OCI-LY3 (cell line): ENCODE results near the gene HOXC5.

Experiments
- H2AFZ ChIP-seq: fragments of 200-600, 300-600 bp; shearing (Covaris generic); 2 replicates; pipeline ENCODE4 v1.6.0; 2014; ENCODE audit warnings: antibody characterized with exemption, low read depth, low read length
- H3K27ac ChIP-seq: fragments of 200-600, 300-600 bp; sonication (generic); 2 replicates; pipeline ENCODE4 v1.5.1; 2014; ENCODE audit warnings: mild to moderate bottlenecking, low read length, moderate library complexity, mixed read lengths
- H3K27me3 ChIP-seq: fragments of 200-600, 300-600 bp; sonication (generic); 2 replicates; pipeline ENCODE4 v1.6.1; 2014; ENCODE audit warnings: low read depth, low read length, mixed read lengths
- H3K36me3 ChIP-seq: fragments of 200-600, 300-600 bp; sonication (generic); replicated peaks from 2 replicates; pipeline ENCODE3; 2014; ENCODE audit warnings: low read depth, low read length, mixed read lengths
- H3K4me1 ChIP-seq: fragments of 300-600, 200-600 bp; sonication (generic); 2 replicates; pipeline ENCODE4 v1.6.1; 2014; ENCODE audit warnings: low read length, mixed read lengths
- H3K4me2 ChIP-seq: fragments of 200-600, 300-600 bp; sonication (generic); 2 replicates; pipeline ENCODE4 v1.6.1; 2014; ENCODE audit warnings: low read length, mixed read lengths
- H3K4me3 ChIP-seq: fragments of 300-600, 200-600 bp; sonication (generic); 2 replicates; pipeline ENCODE4 v1.5.1; 2014; ENCODE audit warnings: antibody characterized with exemption, mild to moderate bottlenecking, low read length, moderate library complexity
- H3K79me2 ChIP-seq: fragments of 300-600, 200-600 bp; shearing (Covaris generic); 2 replicates; pipeline ENCODE4 v1.6.1; 2014; ENCODE audit warnings: mild to moderate bottlenecking, low read length, mixed read lengths
- H3K9ac ChIP-seq: fragments of 300-600, 200-600 bp; shearing (Covaris generic); 2 replicates; pipeline ENCODE4 v1.6.0; 2014; ENCODE audit warnings: mild to moderate bottlenecking, low read length, moderate library complexity
- H3K9me3 ChIP-seq: fragments of 200-600, 300-600 bp; shearing (Covaris generic); 2 replicates; pipeline ENCODE4 v1.6.1; 2014; ENCODE audit warnings: low read length, mixed read lengths; ENCODE audit not compliant: insufficient read depth
- H4K20me1 ChIP-seq: fragments of 200-600, 300-600 bp; sonication (generic); 2 replicates; pipeline ENCODE4 v1.6.1; 2016; ENCODE audit warnings: low read length, mixed read lengths; ENCODE audit not compliant: insufficient read depth
- CTCF ChIP-seq: fragments of 200-600, 300-600 bp; sonication (generic); IDR thresholded peaks from 2 replicates; pipeline ENCODE4 v1.5.1; 2014; ENCODE audit warnings: antibody characterized with exemption, low read length, low read depth
- EZH2phosphoT487 ChIP-seq: fragments of 200-600 bp; shearing (Covaris generic); IDR thresholded peaks from 2 replicates; pipeline ENCODE4 v1.6.1; 2018; ENCODE audit warnings: antibody characterized with exemption, mixed run types, low read depth

HOXC5 gene

GRCh38 chr12:54014377-54015017 is 18.4 kb upstream of the HOXC5 start:
- H3K27me3 ChIP-seq, result peaks cover 32% of the 10 kb centered on the region
- H3K9ac ChIP-seq, result no peak overlapping the region
- H3K27ac ChIP-seq, result no peak overlapping the region
- H3K4me2 ChIP-seq, result no peak overlapping the region
- peaks cover 25% of the 10 kb centered on the region for H3K4me1 ChIP-seq
- no peaks in the 10 kb centered on the region for H3K36me3 ChIP-seq
- no peak overlapping the region for H3K4me3 ChIP-seq
- H4K20me1 ChIP-seq, result no peaks in the 10 kb centered on the region
- TF ChIP-seq CTCF, result no peak
- TF ChIP-seq EZH2phosphoT487, result no peak
- H3K9me3 ChIP-seq, result no peaks in the 10 kb centered on the region
- no peak overlapping the region for H2AFZ ChIP-seq
- no peaks in the 10 kb centered on the region for H3K79me2 ChIP-seq

- H4K20me1 ChIP-seq, result no peaks in the 10 kb centered on the region
- no peak overlapping the region for H3K9ac ChIP-seq
- no peak overlapping the region for H3K27ac ChIP-seq
- no peak for TF ChIP-seq CTCF
- no peak for TF ChIP-seq EZH2phosphoT487
- no peak overlapping the region for H2AFZ ChIP-seq
- no peaks in the 10 kb centered on the region for H3K79me2 ChIP-seq
- H3K4me1 ChIP-seq, result peaks cover 25% of the 10 kb centered on the region
- H3K9me3 ChIP-seq, result no peaks in the 10 kb centered on the region
- H3K4me3 ChIP-seq, result no peak overlapping the region
- H3K4me2 ChIP-seq, result no peak overlapping the region
- no peaks in the 10 kb centered on the region for H3K36me3 ChIP-seq
- H3K27me3 ChIP-seq, result peaks cover 24% of the 10 kb centered on the region
These were observed 17.6 kb upstream of the HOXC5 start for GRCh38 chr12:54015018-54015931.

GRCh38 chr12:54016051-54016450 is 16.8 kb upstream of the HOXC5 start:
- Histone ChIP-seq H3K4me3 (no peak overlapping the region), H2AFZ (no peak overlapping the region), H3K9me3 (no peaks in the 10 kb centered on the region), H3K9ac (no peak overlapping the region), H3K27me3 (peaks cover 16% of the 10 kb centered on the region; the same call in 1 of the 2 replicates), H3K79me2 (no peaks in the 10 kb centered on the region), H3K4me2 (no peak overlapping the region), H3K36me3 (no peaks in the 10 kb centered on the region), H4K20me1 (no peaks in the 10 kb centered on the region), H3K4me1 (peaks cover 28% of the 10 kb centered on the region), H3K27ac (no peak overlapping the region)
- TF ChIP-seq EZH2phosphoT487, result no peak
- TF ChIP-seq CTCF, result no peak

DNA sequence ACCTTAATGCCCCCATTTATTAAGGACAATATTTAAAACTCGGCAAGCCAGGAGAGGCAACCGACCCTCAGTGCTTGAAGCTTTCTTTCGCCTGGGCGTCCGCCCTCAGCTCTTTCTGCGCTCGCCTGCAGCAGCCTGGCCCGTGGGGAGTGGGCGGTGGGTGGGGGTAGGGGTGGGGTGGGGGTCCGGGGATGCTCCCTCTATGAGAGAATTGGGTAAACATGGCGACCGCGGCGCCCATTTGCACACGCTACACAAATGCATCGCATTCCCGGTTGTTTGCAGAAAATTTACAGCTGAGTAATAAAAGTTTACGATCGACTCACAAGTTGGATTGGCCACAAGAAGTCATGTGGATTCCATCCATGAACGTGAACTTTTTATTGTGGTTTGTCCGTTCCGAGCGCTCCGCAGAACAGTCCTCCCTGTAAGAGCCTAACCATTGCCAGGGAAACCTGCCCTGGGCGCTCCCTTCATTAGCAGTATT is 16.3 kb upstream of the HOXC5 start:
- Histone ChIP-seq H3K79me2 (no peaks in the 10 kb centered on the region), H3K36me3 (no peaks in the 10 kb centered on the region), H3K4me2 (peak overlapping the region; percentile 83; the same call in 1 of the 2 replicates), H3K4me1 (peaks cover 28% of the 10 kb centered on the region), H4K20me1 (no peaks in the 10 kb centered on the region), H3K27me3 (peaks cover 12% of the 10 kb centered on the region; the same call in 1 of the 2 replicates), H2AFZ (no peak overlapping the region), H3K9me3 (no peaks in the 10 kb centered on the region), H3K9ac (no peak overlapping the region), H3K4me3 (no peak overlapping the region; the same call in 1 of the 2 replicates), H3K27ac (no peak overlapping the region)
- TF ChIP-seq EZH2phosphoT487 (no peak), CTCF (no peak)
